Raji (cell line): Measurements from ENCODE around the gene GIMAP2.

ENCODE experiments used
- POLR2A ChIP-seq: IDR thresholded peaks from 2 replicates; pipeline ENCODE4 v1.6.1; 2011; ENCODE audit warnings: low read depth, low read length, control low read depth; ENCODE audit not compliant: insufficient read depth

GIMAP2 gene

GRCh38 chr7:150727381-150727780 lies 41.9 kb downstream of the GIMAP2 start:
- TF ChIP-seq POLR2A: no peak

- TF ChIP-seq POLR2A: no peak
Measured at GRCh38 chr7:150728011-150728410, 42.5 kb downstream of the GIMAP2 start.

DNA sequence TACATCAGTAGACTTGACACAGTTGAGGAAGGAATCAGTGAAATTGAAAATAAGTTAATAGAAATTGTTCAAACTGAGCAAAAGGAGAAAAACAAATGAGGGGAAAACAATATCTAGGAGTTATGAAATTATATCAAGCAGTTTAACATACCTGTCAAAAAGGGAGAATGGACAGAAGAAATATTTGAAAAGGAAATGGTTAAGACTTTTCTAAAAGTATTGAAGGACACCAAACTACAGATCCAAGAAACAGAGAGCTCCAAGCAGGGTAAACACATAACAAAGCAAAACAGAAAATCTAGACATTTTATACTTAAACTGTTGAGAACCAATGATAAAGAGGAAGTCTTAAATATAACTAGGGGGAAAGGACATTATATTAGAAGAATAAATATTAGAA lies 43.1 kb downstream of the GIMAP2 start:
- TF ChIP-seq POLR2A: no peak

GRCh38 chr7:150731916-150732315 lies 46.4 kb downstream of the GIMAP2 start:
- no peak for TF ChIP-seq POLR2A

DNA sequence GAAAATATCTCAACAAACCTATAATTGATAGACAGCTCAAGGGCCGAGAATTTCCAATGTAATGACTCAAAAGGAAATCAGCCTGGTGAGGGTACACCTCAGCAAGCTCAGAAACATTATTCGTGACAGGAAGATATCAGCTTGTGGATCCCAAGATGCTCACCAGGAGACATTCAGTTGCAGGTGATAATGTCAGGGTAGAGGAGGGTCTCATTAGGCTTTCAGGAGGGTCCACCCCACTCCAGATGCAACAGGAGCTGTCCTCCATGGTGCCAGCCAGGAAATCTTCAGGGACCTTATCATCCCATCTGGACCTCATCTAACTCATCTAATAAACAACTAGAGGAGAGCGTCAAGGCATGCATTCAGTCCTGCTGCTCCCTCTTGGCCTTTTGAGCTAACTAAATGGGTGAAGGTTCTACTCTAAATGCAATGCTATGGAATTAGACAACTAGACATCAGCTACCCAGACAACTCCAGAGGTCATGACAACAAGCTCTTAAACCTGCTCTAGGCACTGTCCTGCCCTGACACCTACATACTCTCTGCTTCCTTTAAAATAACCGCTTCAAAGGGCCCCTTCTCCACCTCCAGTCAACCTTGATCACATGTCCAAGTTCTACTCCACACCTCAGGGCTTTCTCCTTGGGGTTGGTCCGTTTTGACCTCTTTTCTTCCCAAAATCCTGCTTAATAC lies 47.4 kb downstream of the GIMAP2 start:
- no peak for TF ChIP-seq POLR2A

DNA sequence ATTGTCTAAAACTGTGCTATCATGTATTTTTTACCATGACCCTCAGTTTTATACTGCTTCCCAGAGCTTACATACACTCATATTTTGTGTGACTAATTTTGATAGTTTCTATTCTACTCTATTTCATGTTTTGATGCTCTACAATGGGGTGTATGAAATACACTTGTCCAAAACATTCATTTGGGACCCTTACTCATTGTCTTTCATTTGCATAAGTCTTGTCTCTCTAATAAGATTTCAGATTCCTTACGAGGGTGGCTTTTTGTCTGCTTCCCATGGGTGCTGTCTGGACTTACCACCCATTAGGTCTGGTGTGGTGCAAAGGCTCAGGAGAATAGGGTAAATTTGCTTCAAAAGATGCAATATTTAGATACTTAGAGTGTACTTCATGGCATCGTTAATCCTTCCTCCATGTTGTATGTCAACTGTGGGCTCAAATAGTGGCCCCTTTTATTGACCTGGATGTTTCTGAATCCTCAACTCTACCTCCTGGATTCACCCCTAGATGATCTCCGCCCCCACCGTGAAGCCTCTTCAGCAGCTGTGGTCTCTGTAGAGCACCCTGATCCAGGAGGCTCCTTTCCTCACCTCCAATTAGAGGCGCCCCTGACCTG lies 48.1 kb downstream of the GIMAP2 start:
- no peak for TF ChIP-seq POLR2A

DNA sequence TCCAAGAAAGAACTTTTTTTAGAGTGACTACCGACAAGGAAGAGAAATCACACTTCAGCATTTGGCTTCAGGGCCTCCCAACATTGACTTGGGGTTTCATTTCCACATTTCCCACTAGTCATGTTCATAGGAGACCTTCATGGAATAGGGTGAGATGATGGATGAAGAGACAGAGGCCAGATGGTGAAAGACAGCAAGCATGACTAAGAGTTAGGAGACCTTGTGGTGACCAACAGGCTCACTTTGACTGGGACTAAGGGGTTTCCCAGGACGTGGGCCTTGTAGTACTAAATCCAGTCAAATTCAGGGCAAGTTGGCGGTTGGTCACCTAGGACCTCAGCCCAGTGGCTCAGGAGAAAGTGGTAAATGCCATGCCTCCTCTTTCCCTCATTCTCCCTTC lies 48.7 kb downstream of the GIMAP2 start:
- TF ChIP-seq POLR2A: no peak

GRCh38 chr7:150735596-150736358 lies 50.3 kb downstream of the GIMAP2 start:
- TF ChIP-seq POLR2A: no peak

- TF ChIP-seq POLR2A: no peak
Measured at GRCh38 chr7:150736864-150737263, 51.4 kb downstream of the GIMAP2 start.

- TF ChIP-seq POLR2A: no peak
Measured at GRCh38 chr7:150737265-150738055, 52.0 kb downstream of the GIMAP2 start, which contains the start of gene GIMAP5. GIMAP5 (plus strand) TSS chr7:150737418; CDS start chr7:150740885, 3,467 bp downstream.

- no peak for TF ChIP-seq POLR2A
Measured at GRCh38 chr7:150738092-150738491, 52.6 kb downstream of the GIMAP2 start.

- no peak for TF ChIP-seq POLR2A
Measured at GRCh38 chr7:150738591-150739001, 53.1 kb downstream of the GIMAP2 start.

- TF ChIP-seq POLR2A: no peak
Measured at GRCh38 chr7:150739033-150739432, 53.5 kb downstream of the GIMAP2 start.

- no peak for TF ChIP-seq POLR2A
Measured at GRCh38 chr7:150740053-150740452, 54.5 kb downstream of the GIMAP2 start.
